Erythroblast (primary cell): ENCODE data around the gene ZNF132.

Experiments used
- DNase-seq, 2 experiments: peaks; one replicate each; lab custom pipeline; 2025; lab: John Stamatoyannopoulos, UW
- GATA1 ChIP-seq: IDR thresholded peaks from 2 replicates; pipeline ENCODE4 v1.6.1; 2011; ENCODE audit warnings: low read depth, mild to moderate bottlenecking, control low read depth, low read length, moderate library complexity
- POLR2A ChIP-seq: IDR thresholded peaks from 2 replicates; pipeline ENCODE4 v1.6.1; 2011; ENCODE audit warnings: mild to moderate bottlenecking, low read length

ZNF132 gene

DNA sequence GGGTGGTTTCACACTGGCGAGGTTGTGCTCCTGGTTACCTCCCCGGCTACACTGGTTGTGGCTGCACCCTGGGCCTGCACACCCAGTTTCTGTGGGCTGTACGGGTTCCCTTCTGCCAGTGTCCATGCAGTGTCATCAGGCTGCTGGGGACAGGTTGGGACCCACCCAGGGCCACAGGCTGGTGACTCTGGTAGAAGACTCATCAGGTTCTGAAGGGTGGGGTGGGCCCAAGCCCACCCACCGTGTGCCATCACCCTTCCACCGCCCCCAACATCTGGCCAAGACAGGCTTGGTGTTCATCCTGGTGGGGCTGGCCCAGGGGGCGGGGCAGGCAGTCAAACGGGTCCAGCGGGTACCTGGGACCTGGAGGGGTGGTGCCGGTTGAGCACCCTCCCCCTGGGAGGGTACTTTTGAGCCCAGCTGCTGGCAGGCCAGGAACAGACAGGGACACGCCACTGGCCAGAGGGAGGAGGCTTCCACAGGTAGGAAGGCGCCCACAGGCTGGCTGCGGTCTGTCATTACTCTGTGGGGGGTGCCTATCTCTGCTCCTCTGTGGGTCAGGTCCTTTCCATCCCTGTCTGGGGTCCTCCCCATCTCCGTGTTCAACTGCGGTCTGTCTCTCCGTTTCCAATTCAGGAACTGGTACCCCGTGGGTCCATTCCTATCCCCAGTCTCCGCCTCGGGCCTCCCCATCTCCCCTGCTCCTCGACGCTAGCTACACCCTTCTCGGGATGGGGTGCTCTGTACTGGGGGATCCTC is 44.6 kb downstream of the ZNF132 start, which contains the start of gene RNF225:
TSS of gene RNF225 (plus strand) at position 437 of the 759 bp plus-strand sequence. CDS start 434 bp downstream, outside the sequence.
- DNase-seq: no peak
- TF ChIP-seq POLR2A: peak; percentile 53
- no peak for TF ChIP-seq GATA1

DNA sequence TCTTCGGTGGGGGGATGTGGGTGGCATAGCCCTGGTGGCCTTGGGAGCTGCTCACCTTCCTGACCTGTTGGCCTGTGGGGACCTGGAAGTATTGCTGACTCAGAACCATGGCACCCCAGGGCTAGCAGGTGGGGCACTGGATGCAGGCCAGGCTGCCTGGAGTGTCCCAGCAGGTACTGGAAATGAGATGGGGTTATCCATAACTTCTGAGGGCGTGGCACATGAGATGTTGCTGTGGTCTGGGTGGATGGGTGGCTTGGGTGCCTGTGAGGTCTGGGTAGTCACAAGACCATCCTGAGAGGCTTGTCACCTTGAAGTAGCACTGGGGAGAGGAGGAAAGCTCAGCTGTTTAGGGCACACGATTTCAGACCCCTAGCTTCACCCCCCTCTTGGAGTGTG is 45.1 kb downstream of the ZNF132 start:
- DNase-seq: no peak
- TF ChIP-seq GATA1: no peak
- TF ChIP-seq POLR2A: no peak

DNA sequence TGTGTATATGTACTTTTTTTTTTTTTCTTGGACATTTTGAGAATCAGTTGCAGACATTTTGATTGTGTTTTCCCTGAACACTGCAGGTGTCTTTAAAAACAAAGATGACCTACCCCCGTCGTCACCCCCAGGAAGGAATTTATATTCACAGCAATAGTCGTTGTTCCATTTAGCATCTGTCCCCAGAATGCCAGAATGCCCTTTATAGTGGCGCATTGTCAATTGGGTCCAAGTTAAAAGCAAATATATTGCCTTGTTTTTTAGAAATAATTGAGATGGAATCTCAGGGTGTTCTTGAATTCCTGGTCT is 46.3 kb downstream of the ZNF132 start:
- no peak for DNase-seq
- TF ChIP-seq GATA1 (no peak), POLR2A (no peak)

DNA sequence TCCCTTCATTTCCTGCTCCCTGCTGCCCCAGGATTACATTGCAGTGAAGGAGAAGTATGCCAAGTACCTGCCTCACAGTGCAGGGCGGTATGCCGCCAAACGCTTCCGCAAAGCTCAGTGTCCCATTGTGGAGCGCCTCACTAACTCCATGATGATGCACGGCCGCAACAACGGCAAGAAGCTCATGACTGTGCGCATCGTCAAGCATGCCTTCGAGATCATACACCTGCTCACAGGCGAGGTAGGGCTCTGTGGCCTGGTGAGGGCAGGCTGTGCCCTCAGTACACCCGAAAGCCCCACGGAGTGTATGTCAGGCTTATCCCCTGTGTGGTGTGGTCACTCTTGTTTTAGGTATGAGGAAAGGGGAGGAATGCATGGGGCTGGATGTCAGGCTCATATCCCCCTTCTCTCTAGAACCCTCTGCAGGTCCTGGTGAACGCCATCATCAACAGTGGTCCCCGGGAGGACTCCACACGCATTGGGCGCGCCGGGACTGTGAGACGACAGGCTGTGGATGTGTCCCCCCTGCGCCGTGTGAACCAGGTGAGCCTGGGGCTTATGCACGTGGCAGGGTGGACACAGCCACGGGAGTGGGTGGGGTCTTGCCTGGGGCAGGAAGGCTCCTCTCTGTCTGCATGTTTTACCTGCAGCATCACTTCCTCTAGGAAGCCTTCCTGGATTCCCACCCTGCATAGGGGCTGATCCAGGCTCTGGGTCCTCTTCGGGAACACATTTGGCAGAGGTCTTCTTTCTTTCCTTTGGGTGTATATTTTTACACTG is 46.8 kb downstream of the ZNF132 start:
- TF ChIP-seq GATA1 (no peak), POLR2A (no peak)
- no peak for DNase-seq

DNA sequence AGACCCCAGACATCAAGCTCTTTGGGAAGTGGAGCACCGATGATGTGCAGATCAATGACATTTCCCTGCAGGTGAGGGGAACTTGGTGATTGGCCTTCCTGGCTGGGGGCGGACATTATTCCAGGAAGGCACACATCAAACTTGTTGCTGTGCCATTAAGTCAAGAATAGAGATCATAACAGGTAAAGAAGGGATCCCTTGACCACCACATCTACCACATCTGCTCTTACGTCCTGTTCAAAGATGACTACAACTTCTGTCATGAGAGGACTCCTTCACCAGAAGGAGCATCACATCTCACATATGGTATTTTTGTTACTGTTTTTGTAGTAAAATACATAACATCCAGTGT is 51.8 kb downstream of the ZNF132 start:
- TF ChIP-seq GATA1 (no peak), POLR2A (no peak)
- DNase-seq: no peak

DNA sequence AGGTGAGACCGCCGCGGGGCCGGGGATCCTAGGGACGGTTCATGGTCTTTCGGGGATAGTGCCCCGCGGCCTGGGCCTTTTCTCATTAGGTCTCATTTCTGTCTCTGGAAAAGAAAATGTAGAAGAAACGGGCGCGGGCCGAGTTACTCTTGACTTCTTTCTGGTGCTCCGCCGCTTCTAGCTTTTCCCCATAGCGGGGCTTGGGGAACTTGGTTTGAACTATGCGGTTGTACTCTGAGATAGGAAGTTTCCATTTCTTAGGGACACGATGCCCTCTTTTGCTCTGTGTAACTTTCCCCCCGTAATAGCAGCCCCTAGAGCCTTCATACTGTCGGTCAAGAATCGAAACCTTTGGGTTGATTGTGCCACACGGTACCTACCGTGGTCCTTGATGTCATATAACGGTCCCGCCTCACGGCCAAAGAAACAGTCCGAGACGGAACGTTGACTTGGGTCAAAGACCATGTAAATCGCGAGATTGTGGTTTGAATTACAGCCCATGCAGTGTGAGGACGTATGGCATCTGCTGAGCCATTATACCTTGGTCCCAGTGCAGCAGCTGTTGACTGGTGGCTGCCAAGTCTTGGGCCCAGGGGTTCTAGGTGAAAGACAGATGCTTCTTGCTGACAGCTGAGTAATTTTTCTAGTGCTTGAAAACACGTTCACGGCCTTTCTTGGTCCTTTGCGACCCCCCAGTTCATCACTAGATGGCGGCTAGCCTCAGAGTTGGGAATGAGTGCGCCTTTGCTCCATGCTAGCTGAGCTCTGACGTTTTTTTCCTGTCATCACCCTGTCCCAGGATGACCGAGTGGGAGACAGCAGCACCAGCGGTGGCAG is 52.4 kb downstream of the ZNF132 start:
- TF ChIP-seq GATA1 (no peak), POLR2A (peak; percentile 74)
- peak in 1 of 2 experiments; percentile 66 for DNase-seq

DNA sequence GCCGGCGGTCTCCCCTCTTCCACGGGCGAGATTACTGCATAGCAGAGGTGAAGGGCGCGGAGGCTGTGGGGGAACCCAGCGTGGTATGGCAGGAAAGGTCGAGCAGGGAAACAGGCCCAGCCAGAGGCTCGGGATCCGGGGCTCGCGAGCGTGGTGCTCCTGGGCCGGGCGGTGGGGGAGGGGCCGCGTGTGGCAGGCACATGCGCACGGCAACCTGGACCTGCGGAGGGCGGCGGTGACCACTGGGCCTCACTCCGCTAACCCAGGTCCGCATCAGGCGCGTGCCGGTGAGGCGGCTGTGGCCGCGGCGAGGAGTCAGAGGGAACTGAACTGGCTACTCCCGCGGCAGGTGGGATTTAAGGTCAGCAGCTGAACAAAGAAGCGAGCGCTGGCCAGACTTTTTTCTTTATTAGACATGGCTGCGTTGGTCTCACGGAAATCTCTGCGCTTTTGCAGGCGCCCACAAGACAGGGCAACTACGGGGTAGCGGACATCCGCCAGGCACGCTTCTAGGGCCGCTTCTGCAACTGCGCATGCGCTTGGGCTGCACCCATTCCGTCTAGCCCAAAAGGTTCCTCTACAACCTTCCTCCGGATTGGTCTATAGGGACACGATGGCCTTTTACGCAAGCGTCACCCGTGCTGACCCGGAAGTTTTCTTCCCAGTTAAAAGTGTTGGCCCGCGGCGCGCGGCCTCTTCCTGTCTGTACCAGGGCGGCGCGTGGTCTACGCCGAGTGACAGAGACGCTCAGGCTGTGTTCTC is 53.2 kb downstream of the ZNF132 start, which contains the start of gene RPS5:
TSS of gene RPS5 (plus strand) at position 694 of the 762 bp plus-strand sequence. CDS start 869 bp downstream, outside the sequence.
- DNase-seq: peak; percentile 98 to 99
- TF ChIP-seq POLR2A (peak; percentile 98), GATA1 (no peak)

DNA sequence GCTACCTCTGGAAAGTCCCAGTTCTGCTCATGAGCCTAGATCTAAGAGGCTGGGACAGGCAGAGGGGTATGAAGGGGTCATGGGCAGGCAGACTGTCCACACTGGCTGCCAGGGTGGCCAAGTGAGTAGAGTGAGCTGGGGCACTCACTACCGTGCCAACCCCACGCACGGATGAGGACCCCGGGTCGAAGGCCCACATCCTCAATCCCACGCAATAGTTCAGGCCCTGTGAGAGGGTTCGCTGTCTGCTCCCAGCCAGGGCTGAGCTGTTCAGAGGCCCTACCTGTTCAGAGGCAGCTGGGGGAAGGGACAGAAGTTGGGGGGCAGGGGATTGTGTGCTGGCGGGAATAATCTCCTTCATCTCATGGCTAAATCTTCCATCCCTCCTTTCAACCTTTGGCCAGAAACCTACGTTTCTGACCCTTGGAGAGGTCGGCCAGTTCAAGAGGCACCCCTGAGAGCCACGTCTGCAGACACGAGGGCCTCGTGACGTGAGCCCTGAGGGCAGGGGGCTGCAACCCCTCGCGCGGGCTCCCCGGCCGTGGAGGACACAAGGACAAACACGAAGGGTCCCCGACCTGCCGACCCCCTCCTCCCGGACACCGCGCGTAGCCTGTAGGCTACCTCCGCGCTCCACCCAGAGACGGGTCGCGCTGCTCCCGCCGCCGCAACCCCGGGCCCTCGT is 53.9 kb downstream of the ZNF132 start:
- TF ChIP-seq GATA1: no peak
- TF ChIP-seq POLR2A: no peak
- no peak for DNase-seq

DNA sequence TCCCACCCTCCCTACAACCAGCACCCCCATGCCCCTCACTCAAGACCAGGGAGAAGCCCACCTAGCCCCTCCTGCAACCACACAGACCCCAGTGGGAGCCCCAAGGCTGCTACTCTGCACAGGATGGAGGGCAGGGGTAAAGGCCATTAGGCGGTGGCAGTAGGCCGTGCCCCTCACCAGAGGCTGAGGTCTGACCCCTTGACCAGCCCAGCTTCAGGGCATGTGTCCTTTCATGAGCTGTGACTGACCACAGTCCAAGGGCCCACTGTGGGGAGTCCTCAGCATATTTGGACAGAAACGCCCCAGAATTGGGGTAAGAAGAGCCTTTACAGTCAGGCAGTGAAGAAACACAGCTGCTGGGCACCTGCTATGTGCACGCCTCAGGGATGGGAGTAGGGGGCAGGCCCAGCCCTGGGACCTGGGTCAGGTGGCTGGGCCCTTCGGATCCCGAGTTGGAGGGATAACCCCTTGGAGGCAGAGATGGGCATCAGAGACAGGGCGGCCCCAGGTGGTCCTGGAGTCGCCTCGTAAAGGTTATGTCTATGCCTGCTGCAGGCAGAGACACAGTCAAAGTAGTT is 54.6 kb downstream of the ZNF132 start:
- DNase-seq: no peak
- TF ChIP-seq POLR2A (no peak), GATA1 (no peak)

DNA sequence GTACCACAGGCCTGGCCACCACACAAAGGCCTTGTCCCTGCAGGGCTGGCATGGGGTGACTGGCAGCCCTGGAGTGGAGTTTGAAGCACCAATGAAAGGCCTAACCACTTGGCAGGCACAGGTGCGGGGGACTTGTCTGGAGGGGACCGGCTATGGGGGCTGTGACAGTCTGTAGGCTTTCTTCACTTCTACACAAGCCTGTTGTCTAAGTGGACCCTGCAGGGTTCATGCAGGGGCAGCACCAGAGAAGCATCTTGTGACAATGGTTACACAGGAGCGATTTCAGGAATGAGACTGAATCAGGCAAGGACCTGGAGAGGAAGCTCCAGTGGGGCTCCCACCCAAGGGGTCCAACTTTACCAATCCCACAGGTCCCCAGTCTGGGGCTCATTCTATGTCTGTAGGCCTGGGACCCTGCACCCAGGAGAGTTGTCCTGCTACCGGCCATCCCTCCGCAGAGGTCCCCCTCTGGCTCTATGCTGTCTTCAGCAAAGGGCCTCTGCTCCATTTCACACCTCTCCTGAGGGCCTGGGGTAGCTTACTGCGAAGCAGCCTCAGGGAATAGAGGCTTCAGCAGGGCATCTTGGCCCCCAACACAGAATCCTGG is 56.9 kb downstream of the ZNF132 start:
- DNase-seq: no peak
- no peak for TF ChIP-seq POLR2A
- no peak for TF ChIP-seq GATA1
